Activated CD8-positive, alpha-beta memory T cell treated with anti-CD3 and anti-CD28 coated beads, Interleukin-2, amount 50 U/mL, for 1 hour (primary cell): ENCODE data around the gene TWIST2.

Experiments
- DNase-seq: peaks from one replicate; pipeline ENCODE4 v3.0.0-alpha.2; 2020; ENCODE audit errors: extremely low read depth

TWIST2 gene

GRCh38 chr2:238872628-238873380 is 24.9 kb downstream of the TWIST2 start:
- no peak for DNase-seq

GRCh38 chr2:238873381-238873801 is 25.5 kb downstream of the TWIST2 start:
- DNase-seq, result no peak

- DNase-seq, result no peak
Measured at GRCh38 chr2:238873841-238874240, 26.0 kb downstream of the TWIST2 start.

GRCh38 chr2:238874330-238875050 is 26.6 kb downstream of the TWIST2 start:
- no peak for DNase-seq

- DNase-seq, result no peak
Measured at GRCh38 chr2:238875101-238875470, 27.2 kb downstream of the TWIST2 start.

- DNase-seq, result no peak
Measured at GRCh38 chr2:238875471-238876231, 27.8 kb downstream of the TWIST2 start.

GRCh38 chr2:238876232-238876630 is 28.3 kb downstream of the TWIST2 start:
- no peak for DNase-seq

- no peak for DNase-seq
Measured at GRCh38 chr2:238878051-238878735, 30.3 kb downstream of the TWIST2 start.

GRCh38 chr2:238879043-238879442 is 31.2 kb downstream of the TWIST2 start:
- DNase-seq, result no peak

GRCh38 chr2:238879621-238880377 is 31.9 kb downstream of the TWIST2 start:
- DNase-seq, result no peak

- no peak for DNase-seq
Measured at GRCh38 chr2:238881353-238882081, 33.6 kb downstream of the TWIST2 start.

GRCh38 chr2:238882082-238882755 is 34.3 kb downstream of the TWIST2 start:
- no peak for DNase-seq

GRCh38 chr2:238883421-238883901 is 35.6 kb downstream of the TWIST2 start:
- DNase-seq, result no peak

GRCh38 chr2:238884122-238884811 is 36.4 kb downstream of the TWIST2 start:
- no peak for DNase-seq

- DNase-seq, result no peak
Measured at GRCh38 chr2:238884812-238885408, 37.0 kb downstream of the TWIST2 start.

- no peak for DNase-seq
Measured at GRCh38 chr2:238886453-238887094, 38.7 kb downstream of the TWIST2 start.

GRCh38 chr2:238887616-238888015 is 39.7 kb downstream of the TWIST2 start:
- DNase-seq, result no peak

GRCh38 chr2:238888781-238889180 is 40.9 kb downstream of the TWIST2 start:
- no peak for DNase-seq
